ENCODE measurements around the gene ITPR1. TPM values are rescaled to one million over a fixed set of nuclear protein-coding genes. Genes with fewer than 3 reads are reported as not detected.

The ITPR1 gene
- total and polyA plus RNA-seq, 10 of the 15 experiments (the other 5 are each of a cell fraction or from before 2014, with no cell fraction given) = 12.2 to 239 (median 28.4) TPM

DNA sequence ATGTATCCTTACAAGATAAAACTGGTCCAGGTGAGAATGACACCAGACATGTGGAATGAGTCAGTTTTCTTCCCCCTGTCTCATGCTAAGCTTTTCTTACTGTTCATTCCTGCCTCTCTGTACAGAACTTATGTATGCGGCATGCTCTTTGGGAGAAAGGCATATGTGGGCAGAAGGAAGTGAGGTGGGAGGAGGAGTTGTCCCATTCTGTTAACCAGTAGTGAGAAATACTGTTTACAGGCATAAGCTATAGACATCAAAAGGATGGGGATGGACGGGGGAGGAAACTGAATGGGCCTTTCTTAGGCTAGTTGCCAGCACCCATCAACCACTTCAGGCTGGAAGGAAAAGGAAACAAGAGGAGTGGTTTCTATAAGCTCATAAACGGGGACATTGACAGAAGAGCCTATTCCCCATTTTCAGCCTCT lies 342.5 kb downstream of the ITPR1 start:
- no peak overlapping the region for H3K4me3 ChIP-seq
- H3K9me3 ChIP-seq (replicated peaks; ENCODE audit: control insufficient read depth, insufficient read depth, low read length) = no peaks in the 10 kb centered on the region
- no peak overlapping the region for H3K4me2 ChIP-seq (ENCODE audit: control insufficient read depth, insufficient read depth)
- H3K27me3 ChIP-seq (replicated peaks in 1 of 2; ENCODE audit: control insufficient read depth in 2 of 2, insufficient read depth in 2 of 2, low read length in 1 of 2) = no peaks in the 10 kb centered on the region
- H3K4me1 ChIP-seq (ENCODE audit: control insufficient read depth, insufficient read depth, low read length) = peaks cover 40% of the 10 kb centered on the region
- in situ Hi-C loops (cut with MboI) = loop anchor here (10.0 kb wide), 1 partner anchor 359 kb away; no protein-coding TSS in a partner anchor
- WGBS (ENCODE audit: insufficient coverage, insufficient replicate concordance, low lambda C conversion rate, missing lambda C conversion rate) = 64% methylated on average over 3 of the region's 3 CpGs
- ATAC-seq (no peak), FAIRE-seq (no peak), DNase-seq (ENCODE audit: low read depth, low spot score) (no peak)
- no peaks in the 10 kb centered on the region for H3K79me2 ChIP-seq (ENCODE audit: control insufficient read depth, insufficient read depth, low read length)
- H2AFZ ChIP-seq (ENCODE audit: control insufficient read depth, low read depth, low read length) = no peak overlapping the region
- POLR2A ChIA-PET = interaction anchor here (0.9 to 10.7 kb wide), 5 partner anchors 9 to 202 kb away, joined by 3 to 73 read pairs (median 3); no protein-coding TSS in a partner anchor
- RAD21 ChIA-PET (ENCODE audit: unreplicated experiment) = interaction anchor here (0.8 to 14.9 kb wide), 8 partner anchors 9 to 216 kb away, joined by 3 to 325 read pairs (median 10); partner anchors contain the start of gene BHLHE40
- peaks cover 0 to 4% of the 10 kb centered on the region in 2 experiments; a peak in 3 of 4 replicates for H3K36me3 ChIP-seq (ENCODE audit: control insufficient read depth in 2 of 2, insufficient read depth in 2 of 2, low read length in 1 of 2)
- H4K20me1 ChIP-seq (ENCODE audit: control insufficient read depth, insufficient read depth) = no peaks in the 10 kb centered on the region
- no peak overlapping the region for H3K27ac ChIP-seq (ENCODE audit: control insufficient read depth, insufficient read depth)
- intact Hi-C loops (cut with micrococcal nuclease; ENCODE audit: unreplicated experiment) = no loop called here
- SMC1A ChIA-PET (ENCODE audit: uncharacterized antibody, unreplicated experiment) = interaction anchor here (1.1 to 11.7 kb wide), 16 partner anchors 9 to 172 kb away, joined by 3 to 185 read pairs (median 8); partner anchors contain the start of gene BHLHE40
- BruUV-seq (replicated peaks) = no TSS peak
- no peak overlapping the region for H3K9ac ChIP-seq (ENCODE audit: control insufficient read depth, insufficient read depth, low read length)
- CTCF ChIA-PET = interaction anchor here (1.2 to 4.9 kb wide), 6 partner anchors 9 to 145 kb away, joined by 4 to 35 read pairs (median 6); no protein-coding TSS in a partner anchor
- TF ChIP-seq ZNF24 (IDR thresholded peaks at IDR 0.05) = no peak
- TF ChIP-seq RUNX3 (IDR thresholded peaks at IDR 0.05; ENCODE audit: low read length) = peak; percentile 38; the same call in 1 of the 2 replicates
- TF ChIP-seq, protein P1, sequence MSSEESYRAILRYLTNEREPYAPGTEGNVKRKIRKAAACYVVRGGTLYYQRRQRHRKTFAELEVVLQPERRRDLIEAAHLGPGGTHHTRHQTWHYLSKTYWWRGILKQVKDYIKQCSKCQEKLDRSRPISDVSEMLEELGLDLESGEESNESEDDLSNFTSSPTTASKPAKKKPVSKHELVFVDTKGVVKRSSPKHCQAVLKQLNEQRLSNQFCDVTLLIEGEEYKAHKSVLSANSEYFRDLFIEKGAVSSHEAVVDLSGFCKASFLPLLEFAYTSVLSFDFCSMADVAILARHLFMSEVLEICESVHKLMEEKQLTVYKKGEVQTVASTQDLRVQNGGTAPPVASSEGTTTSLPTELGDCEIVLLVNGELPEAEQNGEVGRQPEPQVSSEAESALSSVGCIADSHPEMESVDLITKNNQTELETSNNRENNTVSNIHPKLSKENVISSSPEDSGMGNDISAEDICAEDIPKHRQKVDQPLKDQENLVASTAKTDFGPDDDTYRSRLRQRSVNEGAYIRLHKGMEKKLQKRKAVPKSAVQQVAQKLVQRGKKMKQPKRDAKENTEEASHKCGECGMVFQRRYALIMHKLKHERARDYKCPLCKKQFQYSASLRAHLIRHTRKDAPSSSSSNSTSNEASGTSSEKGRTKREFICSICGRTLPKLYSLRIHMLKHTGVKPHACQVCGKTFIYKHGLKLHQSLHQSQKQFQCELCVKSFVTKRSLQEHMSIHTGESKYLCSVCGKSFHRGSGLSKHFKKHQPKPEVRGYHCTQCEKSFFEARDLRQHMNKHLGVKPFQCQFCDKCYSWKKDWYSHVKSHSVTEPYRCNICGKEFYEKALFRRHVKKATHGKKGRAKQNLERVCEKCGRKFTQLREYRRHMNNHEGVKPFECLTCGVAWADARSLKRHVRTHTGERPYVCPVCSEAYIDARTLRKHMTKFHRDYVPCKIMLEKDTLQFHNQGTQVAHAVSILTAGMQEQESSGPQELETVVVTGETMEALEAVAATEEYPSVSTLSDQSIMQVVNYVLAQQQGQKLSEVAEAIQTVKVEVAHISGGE (CRISPR knock-in tag; IDR thresholded peaks at IDR 0.05) = no peak
- TF ChIP-seq EGR1 (IDR thresholded peaks at IDR 0.05; ENCODE audit: borderline replicate concordance in 1 of 2, low read depth in 2 of 2, low read length in 2 of 2) = peak in 1 of 2 experiments; percentile 5; a peak in 1 of 3 replicates
- TF ChIP-seq NBN (IDR thresholded peaks at IDR 0.05) = no peak
- no peak for TF ChIP-seq SMAD1 (IDR thresholded peaks at IDR 0.05; ENCODE audit: low read depth, partially characterized antibody)
- 0 out of 4 replicates have a peak, but pooled peaks of 1 of the 2 experiments have one; percentile 32 for TF ChIP-seq ETV6 (conservative IDR thresholded peaks at IDR 0.05 in 1 of 2, IDR thresholded peaks at IDR 0.05 in 1 of 2; ENCODE audit: borderline replicate concordance in 1 of 2, low read depth in 1 of 2)
- no peak for TF ChIP-seq NR2C2 (IDR thresholded peaks at IDR 0.05; ENCODE audit: borderline replicate concordance, control insufficient read depth, insufficient read length, low read depth)
- no peak for TF ChIP-seq NR2F1 (conservative IDR thresholded peaks at IDR 0.05)
- TF ChIP-seq, protein P2, sequence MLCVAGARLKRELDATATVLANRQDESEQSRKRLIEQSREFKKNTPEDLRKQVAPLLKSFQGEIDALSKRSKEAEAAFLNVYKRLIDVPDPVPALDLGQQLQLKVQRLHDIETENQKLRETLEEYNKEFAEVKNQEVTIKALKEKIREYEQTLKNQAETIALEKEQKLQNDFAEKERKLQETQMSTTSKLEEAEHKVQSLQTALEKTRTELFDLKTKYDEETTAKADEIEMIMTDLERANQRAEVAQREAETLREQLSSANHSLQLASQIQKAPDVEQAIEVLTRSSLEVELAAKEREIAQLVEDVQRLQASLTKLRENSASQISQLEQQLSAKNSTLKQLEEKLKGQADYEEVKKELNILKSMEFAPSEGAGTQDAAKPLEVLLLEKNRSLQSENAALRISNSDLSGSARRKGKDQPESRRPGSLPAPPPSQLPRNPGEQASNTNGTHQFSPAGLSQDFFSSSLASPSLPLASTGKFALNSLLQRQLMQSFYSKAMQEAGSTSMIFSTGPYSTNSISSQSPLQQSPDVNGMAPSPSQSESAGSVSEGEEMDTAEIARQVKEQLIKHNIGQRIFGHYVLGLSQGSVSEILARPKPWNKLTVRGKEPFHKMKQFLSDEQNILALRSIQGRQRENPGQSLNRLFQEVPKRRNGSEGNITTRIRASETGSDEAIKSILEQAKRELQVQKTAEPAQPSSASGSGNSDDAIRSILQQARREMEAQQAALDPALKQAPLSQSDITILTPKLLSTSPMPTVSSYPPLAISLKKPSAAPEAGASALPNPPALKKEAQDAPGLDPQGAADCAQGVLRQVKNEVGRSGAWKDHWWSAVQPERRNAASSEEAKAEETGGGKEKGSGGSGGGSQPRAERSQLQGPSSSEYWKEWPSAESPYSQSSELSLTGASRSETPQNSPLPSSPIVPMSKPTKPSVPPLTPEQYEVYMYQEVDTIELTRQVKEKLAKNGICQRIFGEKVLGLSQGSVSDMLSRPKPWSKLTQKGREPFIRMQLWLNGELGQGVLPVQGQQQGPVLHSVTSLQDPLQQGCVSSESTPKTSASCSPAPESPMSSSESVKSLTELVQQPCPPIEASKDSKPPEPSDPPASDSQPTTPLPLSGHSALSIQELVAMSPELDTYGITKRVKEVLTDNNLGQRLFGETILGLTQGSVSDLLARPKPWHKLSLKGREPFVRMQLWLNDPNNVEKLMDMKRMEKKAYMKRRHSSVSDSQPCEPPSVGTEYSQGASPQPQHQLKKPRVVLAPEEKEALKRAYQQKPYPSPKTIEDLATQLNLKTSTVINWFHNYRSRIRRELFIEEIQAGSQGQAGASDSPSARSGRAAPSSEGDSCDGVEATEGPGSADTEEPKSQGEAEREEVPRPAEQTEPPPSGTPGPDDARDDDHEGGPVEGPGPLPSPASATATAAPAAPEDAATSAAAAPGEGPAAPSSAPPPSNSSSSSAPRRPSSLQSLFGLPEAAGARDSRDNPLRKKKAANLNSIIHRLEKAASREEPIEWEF (IDR thresholded peaks at IDR 0.05; ENCODE audit: insufficient replicate concordance, low read depth, low read length) = no peak
- TF ChIP-seq, protein P3, sequence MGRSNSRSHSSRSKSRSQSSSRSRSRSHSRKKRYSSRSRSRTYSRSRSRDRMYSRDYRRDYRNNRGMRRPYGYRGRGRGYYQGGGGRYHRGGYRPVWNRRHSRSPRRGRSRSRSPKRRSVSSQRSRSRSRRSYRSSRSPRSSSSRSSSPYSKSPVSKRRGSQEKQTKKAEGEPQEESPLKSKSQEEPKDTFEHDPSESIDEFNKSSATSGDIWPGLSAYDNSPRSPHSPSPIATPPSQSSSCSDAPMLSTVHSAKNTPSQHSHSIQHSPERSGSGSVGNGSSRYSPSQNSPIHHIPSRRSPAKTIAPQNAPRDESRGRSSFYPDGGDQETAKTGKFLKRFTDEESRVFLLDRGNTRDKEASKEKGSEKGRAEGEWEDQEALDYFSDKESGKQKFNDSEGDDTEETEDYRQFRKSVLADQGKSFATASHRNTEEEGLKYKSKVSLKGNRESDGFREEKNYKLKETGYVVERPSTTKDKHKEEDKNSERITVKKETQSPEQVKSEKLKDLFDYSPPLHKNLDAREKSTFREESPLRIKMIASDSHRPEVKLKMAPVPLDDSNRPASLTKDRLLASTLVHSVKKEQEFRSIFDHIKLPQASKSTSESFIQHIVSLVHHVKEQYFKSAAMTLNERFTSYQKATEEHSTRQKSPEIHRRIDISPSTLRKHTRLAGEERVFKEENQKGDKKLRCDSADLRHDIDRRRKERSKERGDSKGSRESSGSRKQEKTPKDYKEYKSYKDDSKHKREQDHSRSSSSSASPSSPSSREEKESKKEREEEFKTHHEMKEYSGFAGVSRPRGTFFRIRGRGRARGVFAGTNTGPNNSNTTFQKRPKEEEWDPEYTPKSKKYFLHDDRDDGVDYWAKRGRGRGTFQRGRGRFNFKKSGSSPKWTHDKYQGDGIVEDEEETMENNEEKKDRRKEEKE (IDR thresholded peaks at IDR 0.05) = no peak

Measured in GM12878 (cell line).